GM13977 (cell line): ENCODE measurements around the gene E2F6.
A peak's percentile ranks its signal among the peaks of the same experiment; 100 is the strongest.

Source experiments
- DNase-seq: peaks from one replicate; pipeline ENCODE4 v3.0.0; 2012; ENCODE audit warnings: low spot score
- in situ Hi-C: fragments of 300-500 bp; cut with MboI; formaldehyde crosslinking; loops from one replicate; pipeline ENCODE4 v1.12.0; 2022; ENCODE audit warnings: low sequenced_read_pairs, low pct_unique_long_range_greater_than_20kb, mixed read lengths, inconsistent platforms; ENCODE audit not compliant: unreplicated experiment
- TF ChIP-seq, protein P1 (sequence below): IDR thresholded peaks from 2 replicates; pipeline ENCODE4 v1.5.1; 2012; ENCODE audit warnings: mild to moderate bottlenecking, control low read depth; ENCODE audit not compliant: insufficient read depth; ENCODE audit errors: extremely low read depth, missing control alignments

Gene E2F6

DNA sequence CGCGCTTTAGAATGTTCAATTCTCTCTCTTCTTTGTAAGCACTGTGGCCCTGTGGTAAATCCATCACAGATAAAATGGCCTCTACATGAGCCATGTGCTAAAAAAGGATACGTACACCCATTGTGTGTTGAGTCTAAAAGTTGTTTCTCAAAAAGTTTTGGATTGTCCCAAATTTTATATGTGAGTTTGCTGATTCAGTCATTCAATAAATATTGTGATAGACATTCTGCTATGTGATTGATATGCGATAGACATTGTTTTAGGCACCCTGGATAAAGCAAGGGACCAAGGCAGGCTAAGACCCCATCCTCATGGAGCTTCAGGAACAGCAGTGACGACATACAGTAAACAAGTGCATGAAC is 53.5 kb downstream of the E2F6 start:
- in situ Hi-C loops, result loop anchor here (25.0 kb wide), 2 partner anchors 175 to 275 kb away; a partner anchor contains a TSS
- DNase-seq, result no peak
- TF ChIP-seq, protein P1, sequence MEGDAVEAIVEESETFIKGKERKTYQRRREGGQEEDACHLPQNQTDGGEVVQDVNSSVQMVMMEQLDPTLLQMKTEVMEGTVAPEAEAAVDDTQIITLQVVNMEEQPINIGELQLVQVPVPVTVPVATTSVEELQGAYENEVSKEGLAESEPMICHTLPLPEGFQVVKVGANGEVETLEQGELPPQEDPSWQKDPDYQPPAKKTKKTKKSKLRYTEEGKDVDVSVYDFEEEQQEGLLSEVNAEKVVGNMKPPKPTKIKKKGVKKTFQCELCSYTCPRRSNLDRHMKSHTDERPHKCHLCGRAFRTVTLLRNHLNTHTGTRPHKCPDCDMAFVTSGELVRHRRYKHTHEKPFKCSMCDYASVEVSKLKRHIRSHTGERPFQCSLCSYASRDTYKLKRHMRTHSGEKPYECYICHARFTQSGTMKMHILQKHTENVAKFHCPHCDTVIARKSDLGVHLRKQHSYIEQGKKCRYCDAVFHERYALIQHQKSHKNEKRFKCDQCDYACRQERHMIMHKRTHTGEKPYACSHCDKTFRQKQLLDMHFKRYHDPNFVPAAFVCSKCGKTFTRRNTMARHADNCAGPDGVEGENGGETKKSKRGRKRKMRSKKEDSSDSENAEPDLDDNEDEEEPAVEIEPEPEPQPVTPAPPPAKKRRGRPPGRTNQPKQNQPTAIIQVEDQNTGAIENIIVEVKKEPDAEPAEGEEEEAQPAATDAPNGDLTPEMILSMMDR, result no peak

DNA sequence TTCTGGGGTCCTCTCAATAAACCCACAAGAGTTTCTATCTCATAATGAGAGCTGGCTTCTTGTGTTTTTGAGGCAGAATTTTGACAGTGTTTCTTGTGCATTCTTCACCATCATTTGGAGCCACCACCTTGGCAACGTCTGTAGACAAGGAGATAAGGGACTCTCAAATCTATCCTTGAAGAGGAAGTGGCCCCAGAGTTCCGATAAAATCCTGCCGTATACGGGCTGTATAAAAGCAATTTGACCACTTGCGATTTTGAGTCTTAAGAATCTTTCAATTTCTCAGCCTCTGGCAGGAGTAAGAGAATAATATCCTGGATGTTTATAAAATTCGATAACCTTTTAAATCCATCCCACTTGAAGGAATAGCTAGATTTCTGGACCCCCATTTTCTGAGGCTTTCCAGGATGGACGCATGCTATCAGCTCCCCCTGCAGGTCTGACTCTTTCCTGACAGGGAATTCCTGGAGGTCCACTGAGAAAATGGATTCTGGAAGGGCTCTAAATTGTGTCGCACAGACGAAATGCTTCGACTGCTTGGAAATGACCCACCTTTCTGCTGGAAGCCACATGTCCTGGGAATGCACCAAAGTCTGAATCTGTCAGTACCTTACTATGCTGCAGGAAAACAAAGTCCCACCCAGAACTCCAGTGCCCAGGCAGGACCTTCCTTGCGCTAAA is 54.1 kb downstream of the E2F6 start:
- TF ChIP-seq, protein P1, result peak; percentile 63
- in situ Hi-C loops, result loop anchor here (25.0 kb wide), 2 partner anchors 175 to 275 kb away; a partner anchor contains a TSS
- no peak for DNase-seq

DNA sequence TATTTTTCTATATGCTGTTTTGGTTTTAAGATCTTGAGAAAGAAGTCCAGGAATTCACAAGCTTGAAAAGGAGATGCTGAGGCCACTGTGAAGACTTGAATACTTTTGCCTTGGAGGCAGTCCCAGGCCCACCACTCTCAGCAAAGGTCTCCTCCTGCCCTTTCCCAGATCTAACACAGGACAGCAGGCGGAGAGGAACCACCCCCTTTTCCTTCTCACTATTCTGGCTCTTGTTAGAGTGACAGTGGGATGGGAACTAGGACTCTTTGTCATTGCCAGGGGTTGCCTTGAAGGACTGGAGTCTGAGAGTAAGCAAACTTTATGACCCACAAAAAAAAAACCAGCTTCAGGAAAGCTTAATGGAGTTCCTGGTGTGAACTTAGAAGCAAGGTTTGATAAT is 54.7 kb downstream of the E2F6 start:
- DNase-seq, result no peak
- TF ChIP-seq, protein P1, result no peak
- in situ Hi-C loops, result loop anchor here (25.0 kb wide), 2 partner anchors 174 to 274 kb away; a partner anchor contains a TSS

DNA sequence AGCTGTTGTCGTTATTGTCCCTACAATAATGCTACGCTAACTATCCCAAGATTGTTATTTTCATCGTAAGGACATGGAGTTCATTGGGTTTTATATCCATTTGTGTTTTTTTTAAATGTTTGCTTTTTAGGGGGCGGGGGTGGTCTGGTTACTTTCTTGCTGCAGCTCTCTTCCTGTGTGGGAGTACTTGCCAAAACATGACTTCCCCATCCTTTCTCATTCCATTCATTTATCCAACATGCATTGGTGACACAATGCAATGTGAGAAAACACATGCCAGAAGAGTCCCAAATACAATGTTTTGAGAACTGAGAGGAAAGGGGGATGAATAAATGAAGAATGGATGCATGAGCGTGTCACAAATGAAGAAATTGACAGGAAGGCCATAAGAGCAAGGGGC is 55.9 kb downstream of the E2F6 start:
- no peak for DNase-seq
- in situ Hi-C loops, result loop anchor here (25.0 kb wide), 2 partner anchors 173 to 273 kb away; a partner anchor contains a TSS
- TF ChIP-seq, protein P1, result no peak

DNA sequence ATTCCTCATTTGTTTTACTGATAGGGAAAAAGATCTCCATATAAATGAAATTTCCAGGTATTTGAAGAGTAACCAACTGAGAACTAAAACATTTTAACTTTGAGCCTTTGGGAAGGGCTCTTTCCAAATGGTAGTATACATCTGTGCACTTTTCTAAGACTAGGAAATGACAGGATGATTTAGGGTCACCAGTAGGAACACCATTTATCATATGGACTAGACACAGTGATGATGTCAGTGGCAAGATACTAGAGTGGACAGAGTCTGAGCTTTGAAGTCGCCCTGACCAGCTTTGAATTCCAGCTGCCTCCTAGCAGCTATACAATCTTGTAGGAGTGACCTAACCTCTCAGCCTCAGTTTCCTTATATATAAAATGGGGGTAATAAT is 56.4 kb downstream of the E2F6 start:
- in situ Hi-C loops, result loop anchor here (25.0 kb wide), 2 partner anchors 172 to 272 kb away; a partner anchor contains a TSS
- TF ChIP-seq, protein P1, result no peak
- DNase-seq, result no peak

DNA sequence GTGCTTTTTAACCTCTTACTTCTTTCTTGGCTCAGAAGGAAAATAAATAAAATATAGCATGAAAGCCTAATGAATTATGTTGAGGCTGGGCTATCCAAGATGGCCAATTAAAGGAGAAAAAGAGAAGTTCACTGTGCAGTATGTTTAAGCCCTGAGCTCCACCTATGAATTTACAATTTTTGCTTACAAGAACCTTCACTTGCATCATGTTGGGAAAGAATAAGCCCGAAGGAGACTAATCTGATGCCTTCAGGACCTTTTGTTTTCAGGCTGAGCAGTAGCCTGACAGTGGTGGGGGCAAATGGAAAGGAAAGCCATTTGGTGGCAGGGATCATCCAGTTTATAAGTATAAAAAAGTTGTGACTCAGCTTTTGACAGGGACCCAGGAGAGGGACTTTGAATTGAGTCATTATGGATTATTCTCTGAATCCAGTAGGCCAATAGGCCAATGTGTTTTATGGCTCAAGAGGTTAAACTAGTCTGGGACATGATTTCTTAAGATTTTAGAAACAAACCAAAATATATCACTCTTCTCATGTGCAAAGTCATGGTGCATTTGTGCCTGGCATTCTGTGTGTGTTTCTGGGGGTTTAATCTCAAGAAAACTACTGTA is 56.9 kb downstream of the E2F6 start:
- DNase-seq, result no peak
- in situ Hi-C loops, result loop anchor here (25.0 kb wide), 2 partner anchors 172 to 272 kb away; a partner anchor contains a TSS
- TF ChIP-seq, protein P1, result no peak
